A673 (cell line): Measurements from ENCODE around the gene CEP192. TPM values are rescaled to one million over a fixed set of nuclear protein-coding genes. Genes with fewer than 3 reads are reported as not detected.
A peak's percentile ranks its signal among the peaks of the same experiment; 100 is the strongest.

Source experiments
- BruUV-seq: library from RNA; stranded (reverse); fragments of 400-500 nt; replicated peaks from 2 replicates; lab custom pipeline; 2021; lab: Mats Ljungman, UMichigan
- CTCF ChIA-PET: fragments of 300-600 bp; sonication (Branson Sonifier 250); formaldehyde crosslinking; loops from one replicate; lab custom pipeline; 2022; ENCODE audit warnings: antibody characterized with exemption; lab: Charles Lee
- POLR2A ChIA-PET: fragments of 300-600 bp; sonication (Branson Sonifier 250); formaldehyde crosslinking; loops from one replicate; lab custom pipeline; 2022; ENCODE audit warnings: antibody characterized with exemption; ENCODE audit not compliant: low non-redundant PET; lab: Charles Lee
- DNase-seq: peaks from one replicate; pipeline ENCODE4 v3.0.0-alpha.2; 2015; ENCODE audit warnings: low spot score
- H3K27ac ChIP-seq: fragments of 200-600 bp; sonication (generic); 2 replicates; pipeline ENCODE4 v1.5.1; 2016; ENCODE audit warnings: mixed run types, low read depth, mild to moderate bottlenecking, mixed read lengths, antibody characterized with exemption, low read length; ENCODE audit not compliant: poor library complexity, severe bottlenecking
- H3K27me3 ChIP-seq: fragments of 200-600 bp; sonication (generic); replicated peaks from 2 replicates; pipeline ENCODE4 v1.6.1; 2017; ENCODE audit warnings: mixed run types, low read depth, mild to moderate bottlenecking, mixed read lengths, antibody characterized with exemption, low read length; ENCODE audit not compliant: insufficient read depth, poor library complexity
- H3K36me3 ChIP-seq: fragments of 200-600 bp; sonication (generic); 2 replicates; pipeline ENCODE4 v1.6.1; 2016; ENCODE audit warnings: mixed run types, mild to moderate bottlenecking, mixed read lengths, antibody characterized with exemption, low read length; ENCODE audit not compliant: insufficient read depth, poor library complexity, severe bottlenecking
- H3K4me1 ChIP-seq: fragments of 200-600 bp; sonication (generic); 2 replicates; pipeline ENCODE4 v1.6.1; 2017; ENCODE audit warnings: mixed run types, mild to moderate bottlenecking, mixed read lengths, antibody characterized with exemption, low read length; ENCODE audit not compliant: insufficient read depth, poor library complexity, severe bottlenecking
- H3K4me3 ChIP-seq: fragments of 200-600 bp; sonication (generic); 2 replicates; pipeline ENCODE4 v1.5.1; 2016; ENCODE audit warnings: low read depth, mixed run types, mild to moderate bottlenecking, mixed read lengths, low read length; ENCODE audit not compliant: poor library complexity, severe bottlenecking
- H3K9me3 ChIP-seq: fragments of 200-600 bp; sonication (generic); 2 replicates; pipeline ENCODE4 v1.6.1; 2016; ENCODE audit warnings: mixed run types, low read depth, mild to moderate bottlenecking, mixed read lengths, antibody characterized with exemption, low read length; ENCODE audit not compliant: poor library complexity, severe bottlenecking
- CTCF ChIP-seq: fragments of 300-800, 200-600 bp; sonication (generic); conservative IDR thresholded peaks from 2 replicates; pipeline ENCODE4 v1.5.1; 2017; ENCODE audit warnings: low read depth, mild to moderate bottlenecking, antibody characterized with exemption, low read length, moderate library complexity, mixed read lengths
- EZH2 ChIP-seq: fragments of 200-600 bp; sonication (generic); IDR thresholded peaks from 2 replicates; pipeline ENCODE4 v1.6.1; 2017; ENCODE audit warnings: borderline replicate concordance, low read depth, mild to moderate bottlenecking, mixed read lengths, antibody characterized with exemption, low read length; ENCODE audit not compliant: poor library complexity, severe bottlenecking
- intact Hi-C: fragments of 100-400 bp; cut with micrococcal nuclease; formaldehyde crosslinking; loops from one replicate; pipeline ENCODE4 v1.10.0; 2022; ENCODE audit not compliant: unreplicated experiment
- total RNA-seq: library from RNA; stranded (reverse); gene quantifications from 2 replicates; pipeline ENCODE4 v1.2.3, GENCODE V29; 2021

The CEP192 gene
- total RNA-seq, 1 experiment from 2014 or later = 46.4 TPM

GRCh38 chr18:13100942-13101658, 109.9 kb downstream of the CEP192 start:
- no peaks in the 10 kb centered on the region for H3K27me3 ChIP-seq
- DNase-seq = no peak
- no peaks in the 10 kb centered on the region for H3K4me1 ChIP-seq
- BruUV-seq = no TSS peak
- ChIA-PET CTCF (no interaction called here), POLR2A (no interaction called here)
- intact Hi-C loops = no loop called here
- H3K27ac ChIP-seq = no peak overlapping the region
- peaks cover 71% of the 10 kb centered on the region for H3K36me3 ChIP-seq
- TF ChIP-seq EZH2 (no peak), CTCF (no peak)
- no peaks in the 10 kb centered on the region for H3K9me3 ChIP-seq
- H3K4me3 ChIP-seq = no peak overlapping the region

GRCh38 chr18:13101659-13102197, 110.6 kb downstream of the CEP192 start:
- H3K4me3 ChIP-seq = no peak overlapping the region
- TF ChIP-seq CTCF = no peak
- TF ChIP-seq EZH2 = no peak
- no TSS peak for BruUV-seq
- peaks cover 71% of the 10 kb centered on the region for H3K36me3 ChIP-seq
- intact Hi-C loops = no loop called here
- DNase-seq = no peak
- CTCF ChIA-PET = no interaction called here
- POLR2A ChIA-PET = no interaction called here
- no peaks in the 10 kb centered on the region for H3K9me3 ChIP-seq
- H3K4me1 ChIP-seq = no peaks in the 10 kb centered on the region
- H3K27ac ChIP-seq = no peak overlapping the region
- H3K27me3 ChIP-seq = no peaks in the 10 kb centered on the region

GRCh38 chr18:13103366-13103765, 112.2 kb downstream of the CEP192 start:
- no peak overlapping the region for H3K4me3 ChIP-seq
- H3K36me3 ChIP-seq = peaks cover 80% of the 10 kb centered on the region
- intact Hi-C loops = no loop called here
- no peaks in the 10 kb centered on the region for H3K9me3 ChIP-seq
- TF ChIP-seq EZH2 = no peak
- peak; percentile 52 for TF ChIP-seq CTCF
- peak; percentile 27 for DNase-seq
- CTCF ChIA-PET = no interaction called here
- BruUV-seq = no TSS peak
- no peaks in the 10 kb centered on the region for H3K27me3 ChIP-seq
- no peaks in the 10 kb centered on the region for H3K4me1 ChIP-seq
- POLR2A ChIA-PET = no interaction called here
- H3K27ac ChIP-seq = no peak overlapping the region
